Measurements from ENCODE around the gene RAB6D. TPM values are rescaled to one million over a fixed set of nuclear protein-coding genes. Genes with fewer than 3 reads are reported as not detected.
"Not testable (repeated sequence)": the region's sequence is repeated elsewhere in the genome, so short reads cannot be mapped to it uniquely, and the experiment has no call there.

RAB6D gene
- total RNA-seq, 1 donor from 2014 or later, result not detected

GRCh38 chr2:131394147-131394931 is 30.4 kb upstream of the RAB6D start:
- H3K27ac Mint-ChIP-seq (ENCODE audit: unreplicated experiment), result no peak overlapping the region
- H3K36me3 Mint-ChIP-seq (ENCODE audit: unreplicated experiment), result no peaks in the 10 kb centered on the region
- H3K27me3 Mint-ChIP-seq (ENCODE audit: unreplicated experiment), result peaks cover 21% of the 10 kb centered on the region
- no peak for TF ChIP-seq CTCF (IDR thresholded peaks at IDR 0.05)
- no peaks in the 10 kb centered on the region for H3K9me3 Mint-ChIP-seq (ENCODE audit: unreplicated experiment)
- H3K4me1 Mint-ChIP-seq (ENCODE audit: unreplicated experiment), result no peaks in the 10 kb centered on the region
- no peak for DNase-seq (ENCODE audit: extremely low spot score, unreplicated experiment)
- no peak overlapping the region for H3K4me3 Mint-ChIP-seq (ENCODE audit: unreplicated experiment)

GRCh38 chr2:131391953-131392352 is 28.0 kb upstream of the RAB6D start:
- not testable (repeated sequence) for H3K36me3 Mint-ChIP-seq (ENCODE audit: unreplicated experiment); H3K27ac Mint-ChIP-seq (ENCODE audit: unreplicated experiment); DNase-seq (ENCODE audit: extremely low spot score, unreplicated experiment); H3K4me3 Mint-ChIP-seq (ENCODE audit: unreplicated experiment); H3K4me1 Mint-ChIP-seq (ENCODE audit: unreplicated experiment); H3K9me3 Mint-ChIP-seq (ENCODE audit: unreplicated experiment)
- H3K27me3 Mint-ChIP-seq (ENCODE audit: unreplicated experiment), result peaks cover 12% of the 10 kb centered on the region

- not testable (repeated sequence) for H3K36me3 Mint-ChIP-seq (ENCODE audit: unreplicated experiment); H3K9me3 Mint-ChIP-seq (ENCODE audit: unreplicated experiment); H3K4me1 Mint-ChIP-seq (ENCODE audit: unreplicated experiment); H3K27me3 Mint-ChIP-seq (ENCODE audit: unreplicated experiment); H3K27ac Mint-ChIP-seq (ENCODE audit: unreplicated experiment); H3K4me3 Mint-ChIP-seq (ENCODE audit: unreplicated experiment); DNase-seq (ENCODE audit: extremely low spot score, unreplicated experiment)
Measured at GRCh38 chr2:131391471-131391870, 27.5 kb upstream of the RAB6D start.

- not testable (repeated sequence) for H3K27ac Mint-ChIP-seq (ENCODE audit: unreplicated experiment); H3K4me1 Mint-ChIP-seq (ENCODE audit: unreplicated experiment); H3K4me3 Mint-ChIP-seq (ENCODE audit: unreplicated experiment); H3K9me3 Mint-ChIP-seq (ENCODE audit: unreplicated experiment); H3K36me3 Mint-ChIP-seq (ENCODE audit: unreplicated experiment); DNase-seq (ENCODE audit: extremely low spot score, unreplicated experiment); H3K27me3 Mint-ChIP-seq (ENCODE audit: unreplicated experiment)
Measured at GRCh38 chr2:131390495-131391130, 26.6 kb upstream of the RAB6D start.

GRCh38 chr2:131389657-131390056 is 25.7 kb upstream of the RAB6D start:
- Mint-ChIP-seq H3K9me3 (ENCODE audit: unreplicated experiment) (no peaks in the 10 kb centered on the region), H3K36me3 (ENCODE audit: unreplicated experiment) (no peaks in the 10 kb centered on the region), H3K4me3 (ENCODE audit: unreplicated experiment) (no peak overlapping the region), H3K27me3 (ENCODE audit: unreplicated experiment) (peaks cover 2% of the 10 kb centered on the region), H3K27ac (ENCODE audit: unreplicated experiment) (no peak overlapping the region), H3K4me1 (ENCODE audit: unreplicated experiment) (no peaks in the 10 kb centered on the region)
- TF ChIP-seq CTCF (IDR thresholded peaks at IDR 0.05), result no peak
- no peak for DNase-seq (ENCODE audit: extremely low spot score, unreplicated experiment)

- not testable (repeated sequence) for H3K27ac Mint-ChIP-seq (ENCODE audit: unreplicated experiment); H3K27me3 Mint-ChIP-seq (ENCODE audit: unreplicated experiment); H3K4me1 Mint-ChIP-seq (ENCODE audit: unreplicated experiment); H3K9me3 Mint-ChIP-seq (ENCODE audit: unreplicated experiment); H3K36me3 Mint-ChIP-seq (ENCODE audit: unreplicated experiment); H3K4me3 Mint-ChIP-seq (ENCODE audit: unreplicated experiment); DNase-seq (ENCODE audit: extremely low spot score, unreplicated experiment)
Measured at GRCh38 chr2:131388834-131389233, 24.9 kb upstream of the RAB6D start.

GRCh38 chr2:131373111-131373510 is 9.1 kb upstream of the RAB6D start:
- DNase-seq (ENCODE audit: extremely low spot score, unreplicated experiment); H3K4me1 Mint-ChIP-seq (ENCODE audit: unreplicated experiment); H3K27me3 Mint-ChIP-seq (ENCODE audit: unreplicated experiment); H3K36me3 Mint-ChIP-seq (ENCODE audit: unreplicated experiment); H3K9me3 Mint-ChIP-seq (ENCODE audit: unreplicated experiment); H3K4me3 Mint-ChIP-seq (ENCODE audit: unreplicated experiment); H3K27ac Mint-ChIP-seq (ENCODE audit: unreplicated experiment): not testable (repeated sequence)
